GM19455 (cell line): Measurements from ENCODE around the gene FGFRL1.
"Not testable (repeated sequence)": the region's sequence is repeated elsewhere in the genome, so short reads cannot be mapped to it uniquely, and the experiment has no call there.

ENCODE experiments used
- ATAC-seq: cut with Tn5 transposase; IDR thresholded peaks from one replicate; pipeline ENCODE4 v1.9.1; 2021; ENCODE audit not compliant: unreplicated experiment

Gene FGFRL1

GRCh38 chr4:1048773-1049590 is 37.6 kb downstream of the FGFRL1 start:
- ATAC-seq: no peak

DNA sequence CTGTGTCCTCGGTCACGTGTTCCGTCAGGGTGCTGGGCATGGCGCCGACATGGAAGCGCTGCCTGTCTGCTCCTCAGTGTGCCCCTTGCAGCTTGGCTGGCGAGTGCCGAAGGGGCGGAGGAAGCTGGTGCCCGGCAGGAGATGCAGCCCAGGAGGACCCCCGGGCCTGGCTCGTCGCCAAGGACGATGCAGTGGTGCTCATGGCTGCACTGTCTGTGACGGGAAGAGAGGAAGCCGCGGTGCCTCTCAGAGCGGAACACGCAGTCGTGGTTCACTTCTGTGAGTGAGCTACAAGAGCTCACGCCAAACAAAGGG is 38.1 kb downstream of the FGFRL1 start:
- ATAC-seq: no peak

- no peak for ATAC-seq
These were observed 39.2 kb downstream of the FGFRL1 start for GRCh38 chr4:1050486-1051213.

DNA sequence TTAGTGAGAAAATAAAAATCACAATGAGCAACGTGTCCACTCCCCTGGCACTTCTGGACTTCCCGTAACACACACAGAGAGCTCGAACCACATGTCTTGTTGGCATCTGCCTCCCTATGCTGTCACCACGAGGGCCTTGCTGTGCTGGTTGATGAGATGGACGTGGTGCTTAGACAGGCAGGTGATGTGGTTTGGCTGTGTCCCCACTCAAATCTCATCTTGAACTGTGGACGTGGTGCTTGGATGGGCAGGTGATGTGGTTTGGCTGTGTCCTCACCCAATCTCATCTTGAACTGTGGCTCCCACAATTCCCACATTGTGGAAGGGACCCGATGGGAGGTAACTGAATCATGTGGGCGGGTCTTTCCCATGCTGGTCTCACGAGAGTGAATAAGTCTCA is 40.0 kb downstream of the FGFRL1 start:
- ATAC-seq: no peak

- no peak for ATAC-seq
These were observed 40.8 kb downstream of the FGFRL1 start for GRCh38 chr4:1052231-1052671.

DNA sequence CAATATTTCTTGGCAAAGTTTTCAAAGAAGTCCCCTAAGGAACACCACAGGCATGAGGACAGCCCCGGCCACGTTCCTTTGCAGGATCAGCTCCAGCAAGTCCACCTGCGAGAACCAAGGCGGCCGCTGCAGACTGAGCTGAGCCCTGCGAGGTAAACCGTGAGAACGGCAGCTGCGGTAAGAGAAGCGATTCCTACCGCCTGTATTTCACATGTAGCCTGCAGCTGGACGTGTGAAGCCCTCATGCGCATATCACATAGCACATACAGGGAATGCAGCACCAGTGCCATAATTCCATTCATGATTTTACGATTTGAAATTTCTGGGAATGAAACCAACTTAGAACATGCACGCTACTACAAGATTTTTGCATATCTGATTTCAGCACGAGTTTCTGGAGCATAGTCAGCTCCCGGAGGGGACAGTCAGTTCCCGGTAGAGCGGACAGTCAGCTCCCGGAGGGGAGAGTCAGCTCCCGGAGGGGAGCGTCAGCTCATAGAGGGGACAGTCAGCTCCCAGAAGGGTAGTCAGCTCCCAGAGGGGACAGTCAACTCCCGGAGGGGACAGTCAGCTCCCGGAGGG is 41.7 kb downstream of the FGFRL1 start:
- no peak for ATAC-seq

DNA sequence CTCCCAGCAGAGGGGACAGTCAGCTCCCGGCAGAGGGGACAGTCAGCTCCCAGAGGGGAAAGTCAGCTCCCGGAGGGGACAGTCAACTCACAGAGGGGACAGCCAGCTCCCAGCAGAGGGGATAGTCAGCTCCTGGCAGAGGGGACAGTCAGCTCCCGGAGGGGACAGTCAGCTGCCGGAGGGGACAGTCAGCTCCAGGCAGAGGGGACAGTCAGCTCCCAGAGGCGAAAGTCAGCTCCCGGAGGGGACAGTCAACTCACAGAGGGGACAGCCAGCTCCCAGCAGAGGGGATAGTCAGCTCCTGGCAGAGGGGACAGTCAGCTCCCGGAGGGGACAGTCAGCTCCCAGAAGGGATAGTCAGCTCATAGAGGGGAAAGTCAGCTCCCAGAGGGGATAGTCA is 42.5 kb downstream of the FGFRL1 start:
- ATAC-seq: not testable (repeated sequence)

- not testable (repeated sequence) for ATAC-seq
These were observed 43.3 kb downstream of the FGFRL1 start for GRCh38 chr4:1054696-1055242.

DNA sequence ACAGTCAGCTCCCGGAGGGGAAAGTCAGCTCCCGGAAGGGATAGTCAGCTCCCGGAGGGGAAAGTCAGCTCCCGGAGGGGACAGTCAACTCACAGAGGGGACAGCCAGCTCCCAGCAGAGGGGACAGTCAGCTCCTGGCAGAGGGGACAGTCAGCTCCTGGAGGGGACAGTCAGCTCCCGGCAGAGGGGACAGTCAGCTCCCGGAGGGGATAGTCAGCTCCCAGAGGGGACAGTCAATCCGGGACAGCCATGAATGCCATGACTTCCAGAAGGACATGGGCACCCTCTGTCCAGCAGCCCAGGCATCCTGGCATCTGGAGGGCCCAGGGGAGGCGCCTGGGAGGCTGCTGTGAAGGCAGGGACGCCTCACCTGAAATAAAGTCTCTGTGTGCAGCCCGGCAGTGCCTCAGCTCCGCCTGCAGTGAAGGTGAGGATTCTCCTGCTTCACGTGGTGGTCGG is 43.8 kb downstream of the FGFRL1 start:
- not testable (repeated sequence) for ATAC-seq

GRCh38 chr4:1055721-1056590 is 44.5 kb downstream of the FGFRL1 start:
- no peak for ATAC-seq

GRCh38 chr4:1056671-1057402 is 45.4 kb downstream of the FGFRL1 start:
- no peak for ATAC-seq

- ATAC-seq: no peak
These were observed 45.9 kb downstream of the FGFRL1 start for GRCh38 chr4:1057403-1057745.

DNA sequence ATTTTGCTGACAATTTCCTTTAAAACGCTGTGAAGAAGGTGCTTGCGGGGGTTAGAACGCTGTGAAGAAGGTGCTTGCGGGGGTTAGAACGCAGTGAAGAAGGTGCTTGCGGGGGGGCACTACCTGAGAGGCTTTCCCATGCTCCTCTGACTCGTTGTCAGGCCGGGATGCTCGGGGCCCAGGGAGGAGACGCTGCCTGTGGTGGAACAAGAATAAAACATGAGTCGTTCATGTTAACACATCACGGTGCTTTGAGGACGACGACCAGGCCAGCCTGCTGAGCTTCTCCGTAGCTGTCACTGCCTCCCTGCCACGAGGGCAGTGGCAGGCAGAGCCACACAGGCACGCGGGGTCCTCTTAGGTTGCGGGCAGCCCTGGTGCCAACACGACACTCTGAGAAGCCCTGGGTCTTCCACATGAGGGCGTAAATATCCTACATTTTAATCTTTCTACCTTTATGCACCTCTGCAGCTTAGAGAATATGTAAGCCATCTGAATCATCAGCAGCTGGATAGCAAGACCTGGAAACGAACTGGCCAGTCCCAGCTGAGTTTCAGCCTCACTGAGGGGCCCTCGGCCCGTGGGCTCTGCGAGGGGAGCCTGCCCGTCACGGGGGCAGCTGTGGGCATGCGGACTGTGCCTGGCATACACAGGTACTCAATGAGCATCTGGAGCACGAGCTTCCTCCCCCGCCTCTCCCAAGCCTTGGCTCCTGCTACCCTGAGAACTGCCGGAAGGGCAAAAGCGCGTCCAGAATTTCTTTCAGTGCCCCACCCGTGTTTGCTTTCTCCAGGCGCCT is 47.0 kb downstream of the FGFRL1 start:
- ATAC-seq: no peak

- ATAC-seq: no peak
These were observed 47.7 kb downstream of the FGFRL1 start for GRCh38 chr4:1058997-1059665.

- no peak for ATAC-seq
These were observed 48.7 kb downstream of the FGFRL1 start for GRCh38 chr4:1060121-1060520.

GRCh38 chr4:1060621-1061020 is 49.2 kb downstream of the FGFRL1 start:
- no peak for ATAC-seq

DNA sequence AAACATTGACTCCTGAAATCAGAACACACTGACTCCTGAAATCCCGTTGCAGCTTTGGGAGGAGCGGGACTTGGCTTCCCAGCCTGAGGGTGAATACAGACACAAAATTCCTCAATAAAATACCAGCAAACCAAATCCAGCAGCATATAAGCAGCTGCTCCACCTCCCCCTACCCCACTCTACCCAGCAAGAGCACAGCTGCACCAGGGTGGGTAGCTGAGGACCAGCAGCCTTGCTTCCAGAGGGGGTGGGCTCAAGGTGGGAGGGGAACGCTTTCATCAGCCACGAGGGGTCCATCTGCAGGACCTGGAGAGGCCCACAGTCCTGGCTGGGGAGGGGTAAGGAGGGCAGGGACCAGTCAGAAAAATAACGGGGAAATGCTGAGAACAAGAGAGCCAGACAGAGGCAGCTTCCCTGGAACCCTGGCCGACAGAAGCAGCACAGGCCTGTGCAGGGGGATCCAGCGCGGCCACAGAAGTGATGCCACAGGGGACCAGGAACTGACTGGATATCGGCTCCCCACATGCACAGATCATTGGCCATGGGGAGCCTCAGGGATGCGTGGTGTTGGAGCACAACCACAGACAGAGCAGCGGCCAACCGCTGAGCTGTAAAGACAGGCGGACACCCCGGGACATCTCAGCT is 49.8 kb downstream of the FGFRL1 start:
- no peak for ATAC-seq

- ATAC-seq: no peak
These were observed 50.3 kb downstream of the FGFRL1 start for GRCh38 chr4:1061760-1062159.
